IMR-90 (cell line): ENCODE measurements around the gene DOCK2. TPM values are rescaled to one million over a fixed set of nuclear protein-coding genes. Genes with fewer than 3 reads are reported as not detected.

Experiments used
- ATAC-seq: fragments of 200-7000 bp; cut with Tn5 transposase; 2 replicates; pipeline ENCODE4 v1.9.1; 2020; ENCODE audit warnings: low read depth, mild to moderate bottlenecking, moderate library complexity
- BruUV-seq: library from RNA; stranded (reverse); fragments of 400-500 nt; replicated peaks from 2 replicates; lab custom pipeline; 2021; lab: Mats Ljungman, UMichigan
- CTCF ChIA-PET: fragments of 300-600 bp; formaldehyde crosslinking; extraction: SDS; loops from one replicate; lab custom pipeline; 2021; ENCODE audit warnings: antibody characterized with exemption; lab: Yijun Ruan, JAX
- POLR2A ChIA-PET: fragments of 300-600 bp; sonication (Branson Sonifier 250); formaldehyde crosslinking; loops from one replicate; lab custom pipeline; 2022; ENCODE audit warnings: antibody characterized with exemption; ENCODE audit not compliant: unreplicated experiment; lab: Charles Lee
- DNase-seq: peaks from one replicate; pipeline ENCODE4 v3.0.0; 2013
- H2AFZ ChIP-seq: replicated peaks from 2 replicates; pipeline ENCODE3; 2013; ENCODE audit warnings: low read length, mild to moderate bottlenecking; ENCODE audit not compliant: poor library complexity
- H2AK5ac ChIP-seq: 2 replicates; pipeline ENCODE4 v1.6.1; 2013; ENCODE audit warnings: low read depth, low read length, inconsistent platforms
- H2AK9ac ChIP-seq: replicated peaks from 2 replicates; pipeline ENCODE3; 2013; ENCODE audit warnings: mild to moderate bottlenecking, low read depth, low read length, moderate library complexity; ENCODE audit not compliant: poor library complexity
- H2BK120ac ChIP-seq: 2 replicates; pipeline ENCODE4 v1.6.1; 2013; ENCODE audit warnings: low read depth, low read length, inconsistent platforms
- H2BK15ac ChIP-seq: 3 replicates; pipeline ENCODE4 v1.6.1; 2013; ENCODE audit warnings: low read depth, low read length, inconsistent platforms
- H2BK20ac ChIP-seq: 2 replicates; pipeline ENCODE4 v1.6.1; 2013; ENCODE audit warnings: low read depth, mild to moderate bottlenecking, inconsistent platforms, low read length, moderate library complexity
- H2BK5ac ChIP-seq: 2 replicates; pipeline ENCODE4 v1.6.1; 2013; ENCODE audit warnings: mild to moderate bottlenecking, low read depth, low read length, inconsistent platforms; ENCODE audit not compliant: poor library complexity, severe bottlenecking
- H3K14ac ChIP-seq: replicated peaks from 2 replicates; pipeline ENCODE4 v1.6.1; 2013; ENCODE audit warnings: low read depth, low read length, inconsistent platforms
- H3K18ac ChIP-seq: 2 replicates; pipeline ENCODE4 v1.6.1; 2013; ENCODE audit warnings: low read depth, low read length, control low read depth
- H3K23ac ChIP-seq: 2 replicates; pipeline ENCODE4 v1.6.1; 2013; ENCODE audit warnings: low read depth, low read length, inconsistent platforms
- H3K27ac ChIP-seq: 2 replicates; pipeline ENCODE4 v1.5.1; 2013; ENCODE audit warnings: mild to moderate bottlenecking, control low read depth, low read length; ENCODE audit not compliant: insufficient read depth
- H3K27me3 ChIP-seq: 2 replicates; pipeline ENCODE4 v1.6.1; 2013; ENCODE audit warnings: low read length; ENCODE audit not compliant: control insufficient read depth, insufficient read depth
- H3K36me3 ChIP-seq: 2 replicates; pipeline ENCODE4 v1.6.1; 2013; ENCODE audit warnings: low read length, mixed read lengths; ENCODE audit not compliant: control insufficient read depth, insufficient read depth
- H3K4ac ChIP-seq: 2 replicates; pipeline ENCODE4 v1.6.1; 2013; ENCODE audit warnings: low read depth, low read length, inconsistent platforms
- H3K4me1 ChIP-seq: 2 replicates; pipeline ENCODE4 v1.6.1; 2013; ENCODE audit warnings: low read length, mixed read lengths; ENCODE audit not compliant: control insufficient read depth, insufficient read depth
- H3K4me2 ChIP-seq: 2 replicates; pipeline ENCODE4 v1.6.1; 2013; ENCODE audit warnings: low read depth, mild to moderate bottlenecking, control low read depth, low read length, moderate library complexity
- H3K4me3 ChIP-seq: 2 replicates; pipeline ENCODE4 v1.5.1; 2013; ENCODE audit warnings: low read depth, mild to moderate bottlenecking, control low read depth, low read length, moderate library complexity; ENCODE audit not compliant: insufficient read depth
- H3K56ac ChIP-seq: 2 replicates; pipeline ENCODE4 v1.6.1; 2013; ENCODE audit warnings: low read length, inconsistent platforms; ENCODE audit not compliant: insufficient read depth; ENCODE audit errors: extremely low read depth
- H3K79me1 ChIP-seq, 2 experiments: 2 replicates each; pipeline ENCODE4 v1.6.1; 2013; ENCODE audit warnings: low read length in 2 of 2, inconsistent platforms in 1 of 2, low read depth in 1 of 2
- H3K9ac ChIP-seq: 2 replicates; pipeline ENCODE4 v1.6.1; 2013; ENCODE audit warnings: low read depth, low read length, control low read depth
- H3K9me1 ChIP-seq: 2 replicates; pipeline ENCODE4 v1.6.1; 2013; ENCODE audit warnings: low read length, inconsistent platforms; ENCODE audit not compliant: insufficient read depth
- H3K9me3 ChIP-seq: 2 replicates; pipeline ENCODE4 v1.6.1; 2013; ENCODE audit warnings: low read length; ENCODE audit not compliant: control insufficient read depth, insufficient read depth
- H4K20me1 ChIP-seq: 2 replicates; pipeline ENCODE4 v1.6.1; 2013; ENCODE audit warnings: low read length, inconsistent platforms; ENCODE audit not compliant: insufficient read depth
- H4K5ac ChIP-seq: 2 replicates; pipeline ENCODE4 v1.6.1; 2013; ENCODE audit warnings: mild to moderate bottlenecking, low read depth, low read length, control low read depth
- H4K8ac ChIP-seq, 2 experiments: 2 replicates each; pipeline ENCODE4 v1.6.1; 2013; ENCODE audit warnings: low read depth in 2 of 2, low read length in 2 of 2, control low read depth in 1 of 2, inconsistent platforms in 1 of 2
- H4K91ac ChIP-seq: 2 replicates; pipeline ENCODE4 v1.6.1; 2013; ENCODE audit warnings: low read depth, low read length, inconsistent platforms; ENCODE audit not compliant: insufficient read depth
- CEBPB ChIP-seq: IDR thresholded peaks from 2 replicates; pipeline ENCODE4 v1.6.1; 2012; ENCODE audit warnings: low read depth, low read length, improper control_type of control experiment
- FOS ChIP-seq: fragments of 150-350 bp; IDR thresholded peaks from 2 replicates; pipeline ENCODE4 v1.6.1; 2016; ENCODE audit warnings: low read depth, low read length
- MAFK ChIP-seq: IDR thresholded peaks from 2 replicates; pipeline ENCODE4 v1.6.1; 2012; ENCODE audit warnings: low read depth, low read length, improper control_type of control experiment
- MAZ ChIP-seq: IDR thresholded peaks from 2 replicates; pipeline ENCODE4 v1.6.1; 2012; ENCODE audit warnings: low read depth, mild to moderate bottlenecking, low read length, improper control_type of control experiment, moderate library complexity, borderline replicate concordance
- RAD21 ChIP-seq: IDR thresholded peaks from 2 replicates; pipeline ENCODE4 v1.6.1; 2012; ENCODE audit warnings: low read length, improper control_type of control experiment
- WGBS, 2 experiments: methylation state at CpG; one replicate each; pipeline versions ENCODE4 v1.1.5 to v1.1.7; 2013; ENCODE audit warnings: missing lambda C conversion rate in 2 of 2; ENCODE audit not compliant: insufficient read length in 1 of 2; ENCODE audit errors: extremely low coverage in 2 of 2; 5-methylcytosine and 5-hydroxymethylcytosine counted together
- dilution Hi-C: fragments of 300-500 bp; cut with HindIII; formaldehyde crosslinking; loops from one replicate; pipeline ENCODE4 v1.14.3; 2018; ENCODE audit warnings: low sequenced_read_pairs; ENCODE audit not compliant: unreplicated experiment
- in situ Hi-C: fragments of 300-500 bp; cut with MboI; formaldehyde crosslinking; loops from 3 replicates; pipeline ENCODE4 v1.14.3; 2019; ENCODE audit warnings: low sequenced_read_pairs, inconsistent platforms, mixed read lengths
- intact Hi-C: fragments of 100-400 bp; cut with micrococcal nuclease; formaldehyde crosslinking; loops from 2 replicates; pipeline ENCODE4 v1.10.0; 2022
- polyA plus RNA-seq, 3 experiments: library from polyadenylated mRNA; depleted of rRNA; stranded (reverse); fragments of >200 nt; gene quantifications; 2 replicates each; pipeline ENCODE4 v1.2.3, GENCODE V29; 2012; ENCODE audit warnings: low replicate concordance in 1 of 3
- total RNA-seq: library from RNA; depleted of rRNA; stranded (reverse); fragments of >200 nt; gene quantifications from 2 replicates; pipeline ENCODE4 v1.2.3, GENCODE V29; 2012
- TF ChIP-seq, protein P1 (sequence below): fragments of 150-350 bp; IDR thresholded peaks from 2 replicates; pipeline ENCODE4 v1.6.1; 2017; ENCODE audit warnings: mild to moderate bottlenecking, antibody characterized with exemption, low read length, low read depth

Gene DOCK2
- total and polyA plus RNA-seq, 2 of the 4 experiments (the other 2 are of a cell fraction), result 0.72 to 3.0 TPM

DNA sequence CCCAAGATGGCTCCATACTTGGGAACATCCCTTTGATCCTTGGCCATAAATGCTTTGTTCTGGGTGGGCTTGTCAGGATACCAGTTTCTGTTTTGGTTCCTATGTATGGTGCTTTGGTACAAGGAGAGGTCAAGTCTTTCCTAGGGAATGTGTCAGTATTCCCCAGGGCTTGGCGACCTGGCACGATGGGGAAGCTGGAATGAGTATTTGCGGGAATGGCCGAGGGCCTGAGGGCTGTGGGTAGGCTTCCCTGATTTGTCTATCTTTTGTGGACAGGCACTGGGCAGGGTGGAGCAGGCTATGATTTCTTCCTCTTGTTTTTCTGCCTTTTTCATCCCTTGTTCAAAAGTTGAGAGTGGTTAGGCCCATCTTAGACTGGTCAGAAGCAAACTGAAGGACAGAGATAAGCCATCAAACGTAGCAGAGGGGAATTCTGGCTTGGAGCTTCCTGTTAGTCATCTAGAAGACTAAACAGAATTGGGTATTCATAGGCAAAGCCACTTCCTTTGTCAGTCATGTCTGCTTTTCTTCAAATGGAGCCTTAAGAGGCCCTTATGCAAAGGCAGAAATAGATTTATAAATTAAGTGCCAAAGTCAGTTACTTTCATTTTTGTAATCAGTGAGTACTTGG lies 13.7 kb downstream of the DOCK2 start:
- peak overlapping the region; percentile 7; the same call in 1 of the 2 replicates for H3K4me3 ChIP-seq

More for the DNA sequence above, 13.7 kb downstream of the DOCK2 start:
- peak; percentile 91 for DNase-seq
- H3K56ac ChIP-seq, result peak overlapping the region; percentile 71
- intact Hi-C loops, result no loop called here
- POLR2A ChIA-PET, result no interaction called here
- H3K27ac ChIP-seq, result peak overlapping the region; percentile 72
- H3K36me3 ChIP-seq, result no peaks in the 10 kb centered on the region
- TF ChIP-seq MAZ, result 0 out of 2 replicates have a peak, but pooled peaks have one; percentile 19
- TF ChIP-seq CEBPB, result no peak
- peak; percentile 78; the same call in 1 of the 2 replicates for TF ChIP-seq FOS
- peak; percentile 17; the same call in 1 of the 2 replicates for TF ChIP-seq RAD21
- TF ChIP-seq MAFK, result peak; percentile 17; the same call in 1 of the 2 replicates
- TF ChIP-seq, protein P1, sequence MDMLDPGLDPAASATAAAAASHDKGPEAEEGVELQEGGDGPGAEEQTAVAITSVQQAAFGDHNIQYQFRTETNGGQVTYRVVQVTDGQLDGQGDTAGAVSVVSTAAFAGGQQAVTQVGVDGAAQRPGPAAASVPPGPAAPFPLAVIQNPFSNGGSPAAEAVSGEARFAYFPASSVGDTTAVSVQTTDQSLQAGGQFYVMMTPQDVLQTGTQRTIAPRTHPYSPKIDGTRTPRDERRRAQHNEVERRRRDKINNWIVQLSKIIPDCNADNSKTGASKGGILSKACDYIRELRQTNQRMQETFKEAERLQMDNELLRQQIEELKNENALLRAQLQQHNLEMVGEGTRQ, result no peak
- peak overlapping the region; percentile 94 for H3K23ac ChIP-seq
- H4K5ac ChIP-seq, result peak overlapping the region; percentile 95
- peak overlapping the region; percentile 97 for H2AK5ac ChIP-seq
- 0 out of 4 replicates have a peak, but pooled peaks cover 0 to 5% of the 10 kb centered on the region in 2 experiments for H3K79me1 ChIP-seq
- H2BK15ac ChIP-seq, result peak overlapping the region; percentile 93; the same call in 2 of the 3 replicates
- dilution Hi-C loops, result no loop called here
- no peaks in the 10 kb centered on the region for H3K27me3 ChIP-seq
- peak overlapping the region; percentile 83 to 93 for H4K8ac ChIP-seq
- in situ Hi-C loops, result no loop called here
- peak overlapping the region; percentile 97 for H3K4ac ChIP-seq
- peak overlapping the region; percentile 72 for H2AK9ac ChIP-seq
- H2BK120ac ChIP-seq, result peak overlapping the region; percentile 96
- H3K14ac ChIP-seq, result peak overlapping the region; percentile 93
- peak overlapping the region; percentile 88 for H2AFZ ChIP-seq
- H4K20me1 ChIP-seq, result no peaks in the 10 kb centered on the region
- peak overlapping the region; percentile 92; the same call in 1 of the 2 replicates for H3K18ac ChIP-seq
- H4K91ac ChIP-seq, result peak overlapping the region; percentile 96
- H3K9me1 ChIP-seq, result peaks cover 24% of the 10 kb centered on the region
- WGBS, 2 experiments, result no CpG with 5 or more reads among the region's 5 CpGs
- peak overlapping the region; percentile 96 for H2BK20ac ChIP-seq
- no peaks in the 10 kb centered on the region for H3K9me3 ChIP-seq
- ATAC-seq, result peak; percentile 74
- no peak overlapping the region for H3K9ac ChIP-seq
- H2BK5ac ChIP-seq, result peak overlapping the region; percentile 98
- CTCF ChIA-PET, result no interaction called here
- H3K4me2 ChIP-seq, result peak overlapping the region; percentile 76; the same call in 1 of the 2 replicates
- peaks cover 26% of the 10 kb centered on the region for H3K4me1 ChIP-seq
- BruUV-seq, result no TSS peak
